PC-3 (cell line): ENCODE results near the gene COL13A1.

ENCODE experiments used
- EZH2 ChIP-seq: fragments of 300-600 bp; sonication (generic); IDR thresholded peaks from one replicate; pipeline ENCODE4 v1.6.1; 2017; ENCODE audit warnings: antibody characterized with exemption, mild to moderate bottlenecking, low read length; ENCODE audit not compliant: unreplicated experiment
- EZH2phosphoT487 ChIP-seq: fragments of 300-600 bp; sonication (generic); IDR thresholded peaks from 2 replicates; pipeline ENCODE4 v1.6.1; 2018; ENCODE audit warnings: mild to moderate bottlenecking, antibody characterized with exemption, low read length, borderline replicate concordance
- TF ChIP-seq, protein P1 (sequence below): fragments of 300-600 bp; sonication (generic); conservative IDR thresholded peaks from 2 replicates; pipeline ENCODE4 v1.5.1; 2017; ENCODE audit warnings: antibody characterized with exemption, low read depth, mild to moderate bottlenecking, low read length

DNA sequence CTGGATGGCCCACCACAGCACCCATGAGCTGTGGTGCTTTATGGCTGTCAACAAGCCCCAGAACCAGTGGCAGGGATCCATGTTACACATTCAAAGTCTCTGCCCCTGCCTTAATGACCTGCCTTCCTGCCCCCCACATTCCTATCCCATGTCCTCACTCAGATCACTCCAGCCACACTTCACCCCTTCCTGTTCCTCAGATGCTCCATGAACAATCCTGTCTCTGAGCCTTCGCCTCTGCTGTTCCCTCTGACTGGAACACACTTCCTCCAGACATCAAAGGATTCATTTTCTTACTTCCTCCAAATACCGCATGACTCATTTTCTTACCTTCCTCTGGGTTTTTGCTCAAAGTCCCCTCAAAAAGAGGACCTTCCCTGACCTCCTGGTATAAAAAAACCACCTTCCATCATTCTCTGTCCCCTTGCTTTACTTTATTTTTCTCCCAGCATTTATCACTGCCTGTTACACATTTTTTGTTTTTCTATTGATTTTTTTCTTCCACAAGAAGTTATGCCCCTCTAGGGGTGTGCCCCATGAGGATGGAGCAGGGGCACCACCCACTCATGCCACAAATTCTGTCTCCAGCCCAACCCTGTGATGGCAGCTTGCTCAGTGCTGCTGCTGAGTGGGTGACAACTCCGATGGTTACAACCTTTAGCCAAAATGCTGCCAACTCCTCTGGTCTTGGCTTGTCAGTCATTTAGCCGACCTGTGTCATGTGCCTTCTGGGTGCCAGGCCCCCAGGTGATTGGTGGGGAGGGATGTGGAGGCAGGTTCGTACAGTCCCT, 18.2 kb downstream of the COL13A1 start:
- TF ChIP-seq, protein P1, sequence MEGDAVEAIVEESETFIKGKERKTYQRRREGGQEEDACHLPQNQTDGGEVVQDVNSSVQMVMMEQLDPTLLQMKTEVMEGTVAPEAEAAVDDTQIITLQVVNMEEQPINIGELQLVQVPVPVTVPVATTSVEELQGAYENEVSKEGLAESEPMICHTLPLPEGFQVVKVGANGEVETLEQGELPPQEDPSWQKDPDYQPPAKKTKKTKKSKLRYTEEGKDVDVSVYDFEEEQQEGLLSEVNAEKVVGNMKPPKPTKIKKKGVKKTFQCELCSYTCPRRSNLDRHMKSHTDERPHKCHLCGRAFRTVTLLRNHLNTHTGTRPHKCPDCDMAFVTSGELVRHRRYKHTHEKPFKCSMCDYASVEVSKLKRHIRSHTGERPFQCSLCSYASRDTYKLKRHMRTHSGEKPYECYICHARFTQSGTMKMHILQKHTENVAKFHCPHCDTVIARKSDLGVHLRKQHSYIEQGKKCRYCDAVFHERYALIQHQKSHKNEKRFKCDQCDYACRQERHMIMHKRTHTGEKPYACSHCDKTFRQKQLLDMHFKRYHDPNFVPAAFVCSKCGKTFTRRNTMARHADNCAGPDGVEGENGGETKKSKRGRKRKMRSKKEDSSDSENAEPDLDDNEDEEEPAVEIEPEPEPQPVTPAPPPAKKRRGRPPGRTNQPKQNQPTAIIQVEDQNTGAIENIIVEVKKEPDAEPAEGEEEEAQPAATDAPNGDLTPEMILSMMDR, result no peak
- TF ChIP-seq EZH2, result no peak
- TF ChIP-seq EZH2phosphoT487, result no peak
